GM21526 (cell line): ENCODE results near the gene ZNF597.

Experiments
- ATAC-seq: cut with Tn5 transposase; IDR thresholded peaks from one replicate; pipeline ENCODE4 v1.9.1; 2021; ENCODE audit warnings: moderate library complexity; ENCODE audit not compliant: unreplicated experiment, low FRiP score

ZNF597 gene, protein sequence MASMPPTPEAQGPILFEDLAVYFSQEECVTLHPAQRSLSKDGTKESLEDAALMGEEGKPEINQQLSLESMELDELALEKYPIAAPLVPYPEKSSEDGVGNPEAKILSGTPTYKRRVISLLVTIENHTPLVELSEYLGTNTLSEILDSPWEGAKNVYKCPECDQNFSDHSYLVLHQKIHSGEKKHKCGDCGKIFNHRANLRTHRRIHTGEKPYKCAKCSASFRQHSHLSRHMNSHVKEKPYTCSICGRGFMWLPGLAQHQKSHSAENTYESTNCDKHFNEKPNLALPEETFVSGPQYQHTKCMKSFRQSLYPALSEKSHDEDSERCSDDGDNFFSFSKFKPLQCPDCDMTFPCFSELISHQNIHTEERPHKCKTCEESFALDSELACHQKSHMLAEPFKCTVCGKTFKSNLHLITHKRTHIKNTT

DNA sequence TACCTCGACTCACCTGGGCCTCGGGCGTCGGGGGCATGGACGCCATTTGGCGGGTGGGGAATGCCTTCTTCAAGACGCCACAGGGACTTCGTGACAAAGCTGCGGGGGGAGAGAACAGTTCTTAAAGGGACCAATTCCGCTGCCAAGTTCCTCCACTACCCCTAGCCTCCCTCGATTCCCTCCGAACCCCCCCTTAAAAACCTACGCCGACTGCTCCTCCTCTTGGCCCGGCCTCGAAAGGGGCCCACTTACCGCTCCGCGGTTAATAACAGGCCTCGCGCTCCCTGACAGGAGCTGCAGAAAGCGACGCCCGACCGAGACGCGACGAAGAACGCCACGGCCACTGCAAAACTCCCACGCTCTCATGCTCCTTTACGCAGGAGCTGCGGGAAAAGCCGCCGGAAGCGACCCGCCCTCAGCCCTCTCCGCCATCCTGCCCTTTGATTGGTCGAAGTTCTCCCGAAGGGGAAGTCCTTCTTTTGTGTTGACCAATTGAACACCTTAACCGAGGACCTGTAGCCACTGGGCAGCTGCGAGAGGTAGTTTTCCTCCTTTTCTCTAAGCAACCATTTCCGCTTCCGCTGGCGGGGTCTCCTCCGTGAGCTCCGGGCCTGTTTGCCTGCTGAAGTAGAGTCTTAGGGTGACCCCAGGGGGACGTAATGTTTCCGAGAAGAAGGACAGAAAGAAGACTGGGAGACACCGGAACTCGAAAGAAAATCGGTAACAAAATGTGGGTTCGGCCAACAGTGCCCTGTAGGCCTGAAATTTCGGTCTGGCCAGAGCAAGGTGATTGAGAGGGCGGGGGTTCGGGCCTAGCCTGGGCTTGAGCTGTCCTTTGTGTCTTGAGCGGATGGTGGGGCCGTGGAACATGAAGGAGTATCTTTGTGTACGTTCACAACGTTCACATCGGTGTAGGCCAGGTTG lies at the start of gene ZNF597, which contains the start of gene NAA60:
ZNF597 (minus strand) TSS at position 397 of the 924 bp plus-strand sequence; CDS start at position 46, 351 bp downstream.
NAA60 (plus strand) TSS at position 573 of the 924 bp plus-strand sequence. CDS start 32,548 bp downstream, outside the sequence.
- ATAC-seq = peak; percentile 76

GRCh38 chr16:3492356-3492755 lies 49.1 kb upstream of the ZNF597 start:
- no peak for ATAC-seq

DNA sequence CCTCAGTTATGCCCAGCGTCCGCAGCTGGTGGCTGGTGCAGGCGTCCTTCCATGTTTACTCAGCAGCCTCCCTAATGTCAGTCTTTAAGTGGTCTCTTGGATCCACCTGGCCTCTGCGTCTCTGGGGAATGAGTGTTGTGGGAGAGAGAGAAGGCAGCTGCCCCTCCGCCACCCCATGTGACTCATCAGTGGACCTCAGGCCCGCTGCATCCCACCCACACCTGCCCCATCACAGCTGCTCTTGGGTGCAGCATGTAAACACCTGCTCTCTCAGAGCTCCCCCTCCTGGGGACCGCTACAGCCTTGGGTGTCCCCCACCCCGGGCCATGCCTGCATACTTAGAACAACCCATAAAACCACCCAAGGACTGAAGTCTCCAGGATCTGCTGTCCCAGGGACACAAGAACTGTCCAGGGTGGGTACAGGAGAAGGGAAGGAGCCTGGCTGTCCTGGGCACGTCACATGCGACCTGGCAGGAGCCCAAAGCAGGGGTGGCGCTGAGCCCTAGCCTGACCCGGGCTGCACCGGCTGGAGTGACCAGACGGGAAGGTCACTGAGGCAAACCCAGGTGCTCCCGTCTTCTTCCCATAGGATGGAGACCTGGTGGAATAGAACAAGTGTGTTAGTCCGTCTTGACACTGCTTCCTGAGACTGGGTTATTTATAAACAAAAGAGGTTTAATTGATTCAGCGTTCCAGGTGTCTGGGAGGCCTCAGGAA lies 47.8 kb upstream of the ZNF597 start:
- ATAC-seq = no peak

DNA sequence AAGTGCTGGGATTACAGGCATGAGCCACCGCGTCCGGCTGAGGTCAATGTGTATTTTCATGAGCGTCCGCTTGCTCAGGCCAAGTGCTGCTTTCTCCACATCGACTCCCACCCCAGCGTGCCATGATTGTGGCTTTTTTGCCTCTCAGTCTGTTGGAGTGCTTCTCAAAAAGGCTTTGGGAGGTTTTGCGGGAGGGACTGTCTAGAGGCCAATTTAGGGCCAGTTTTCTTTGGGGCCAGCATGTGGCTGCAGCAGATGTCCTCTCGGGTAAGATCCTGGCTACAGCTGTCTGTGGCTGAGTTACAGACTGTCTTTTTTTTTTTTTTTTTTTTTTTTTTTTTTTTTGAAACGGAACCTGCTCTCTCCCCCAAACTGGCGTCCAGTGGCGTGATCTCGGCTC lies 45.5 kb upstream of the ZNF597 start:
- no peak for ATAC-seq

DNA sequence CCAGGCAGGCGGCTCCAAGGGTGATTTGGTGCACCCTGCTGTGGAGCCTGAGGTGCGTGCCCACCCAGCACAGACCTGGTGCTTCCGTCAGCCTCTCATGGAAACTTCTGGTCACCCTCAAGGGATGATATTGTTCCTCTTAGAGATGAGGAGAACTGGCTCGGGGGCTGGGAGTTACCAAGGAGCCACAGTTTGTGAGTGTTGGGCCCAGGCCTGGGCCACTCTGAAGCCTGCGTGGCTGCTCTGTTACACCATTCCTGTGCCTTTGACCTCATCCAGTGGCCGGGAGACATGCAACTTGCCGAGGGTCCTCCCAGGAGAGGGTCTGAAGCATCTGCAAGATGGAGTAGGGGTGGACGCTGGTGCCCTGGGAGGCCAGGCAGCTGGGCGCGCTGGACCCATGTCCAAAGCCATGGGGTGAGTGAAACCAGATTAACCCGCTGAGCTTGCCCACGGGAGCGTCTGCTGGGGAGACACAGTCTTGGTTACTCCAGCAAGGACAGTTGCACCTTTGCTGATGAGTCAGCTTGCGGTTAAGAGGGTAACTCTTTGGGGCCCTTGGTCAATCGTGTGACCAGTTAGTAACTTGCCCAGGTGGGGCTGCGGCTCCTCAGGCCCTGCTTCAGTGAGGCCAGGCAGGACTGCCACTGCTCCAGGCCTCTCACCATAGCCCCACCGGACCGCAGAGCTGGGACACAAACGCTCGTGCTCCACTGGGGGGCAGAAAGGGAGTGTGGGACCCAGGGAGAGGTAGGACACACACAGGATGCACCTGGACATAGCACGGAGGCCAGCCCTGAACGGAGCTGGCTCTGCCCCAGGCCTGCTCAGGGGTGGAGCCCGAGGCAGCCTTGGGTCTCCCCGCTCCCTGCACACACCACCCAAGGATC lies 44.5 kb upstream of the ZNF597 start:
- no peak for ATAC-seq

GRCh38 chr16:3486506-3487215 lies 43.4 kb upstream of the ZNF597 start:
- no peak for ATAC-seq

- ATAC-seq = no peak
Observed at GRCh38 chr16:3485821-3486505, 42.7 kb upstream of the ZNF597 start.

- no peak for ATAC-seq
Observed at GRCh38 chr16:3485097-3485745, 41.9 kb upstream of the ZNF597 start.

DNA sequence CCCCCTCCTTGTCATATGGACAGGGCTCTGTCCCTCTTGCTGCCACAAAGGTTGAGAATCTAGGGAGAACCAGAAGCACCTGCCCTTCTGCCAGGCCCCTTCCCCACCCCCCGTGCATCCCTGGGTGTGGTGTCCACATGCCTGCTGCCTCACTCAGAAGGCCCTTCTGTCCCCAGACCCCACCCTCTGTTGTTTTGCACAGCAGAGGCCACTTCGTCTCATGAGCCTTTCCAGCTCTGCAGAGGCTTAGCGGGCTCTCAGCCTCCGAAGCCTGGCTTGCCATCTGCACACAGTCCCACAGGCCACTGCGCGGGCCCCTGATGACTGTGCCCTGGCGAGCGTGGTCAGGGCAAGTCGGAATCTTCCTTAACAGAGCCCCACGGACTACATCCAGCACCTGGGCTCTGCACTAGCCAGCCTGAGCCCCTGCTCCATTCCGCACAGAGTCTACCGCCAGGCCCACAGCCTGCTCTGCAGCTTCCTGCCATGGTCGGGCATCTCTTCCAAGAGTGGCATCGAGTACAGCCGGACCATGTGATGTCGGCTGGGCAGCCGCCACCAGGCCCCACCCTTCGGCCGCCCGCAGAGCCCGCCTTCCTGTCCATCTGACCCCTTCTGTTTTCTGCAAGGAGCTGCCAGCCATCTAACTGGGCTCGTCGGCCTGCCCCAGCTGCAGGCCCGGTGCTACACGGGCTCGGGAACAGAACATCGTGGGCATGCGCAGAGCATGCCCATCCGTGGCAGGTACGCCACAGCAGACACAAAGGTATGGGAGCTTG lies 41.2 kb upstream of the ZNF597 start:
- no peak for ATAC-seq

- ATAC-seq = no peak
Observed at GRCh38 chr16:3482659-3483241, 39.4 kb upstream of the ZNF597 start.

- ATAC-seq = no peak
Observed at GRCh38 chr16:3481696-3482658, 38.7 kb upstream of the ZNF597 start.

- ATAC-seq = no peak
Observed at GRCh38 chr16:3480901-3481695, 37.8 kb upstream of the ZNF597 start.

- ATAC-seq = no peak
Observed at GRCh38 chr16:3479654-3480216, 36.4 kb upstream of the ZNF597 start.

- ATAC-seq = no peak
Observed at GRCh38 chr16:3478242-3478925, 35.1 kb upstream of the ZNF597 start.
